ENCODE data around the gene MTA3.

Gene MTA3

GRCh38 chr2:42754776-42755140 lies 186.3 kb downstream of the MTA3 start:
- no peak overlapping the region for H3K4me3 ChIP-seq (ENCODE audit: low read depth, low read length)
- DNase-seq (ENCODE audit: low read depth) = no peak
- TF ChIP-seq, protein P1, sequence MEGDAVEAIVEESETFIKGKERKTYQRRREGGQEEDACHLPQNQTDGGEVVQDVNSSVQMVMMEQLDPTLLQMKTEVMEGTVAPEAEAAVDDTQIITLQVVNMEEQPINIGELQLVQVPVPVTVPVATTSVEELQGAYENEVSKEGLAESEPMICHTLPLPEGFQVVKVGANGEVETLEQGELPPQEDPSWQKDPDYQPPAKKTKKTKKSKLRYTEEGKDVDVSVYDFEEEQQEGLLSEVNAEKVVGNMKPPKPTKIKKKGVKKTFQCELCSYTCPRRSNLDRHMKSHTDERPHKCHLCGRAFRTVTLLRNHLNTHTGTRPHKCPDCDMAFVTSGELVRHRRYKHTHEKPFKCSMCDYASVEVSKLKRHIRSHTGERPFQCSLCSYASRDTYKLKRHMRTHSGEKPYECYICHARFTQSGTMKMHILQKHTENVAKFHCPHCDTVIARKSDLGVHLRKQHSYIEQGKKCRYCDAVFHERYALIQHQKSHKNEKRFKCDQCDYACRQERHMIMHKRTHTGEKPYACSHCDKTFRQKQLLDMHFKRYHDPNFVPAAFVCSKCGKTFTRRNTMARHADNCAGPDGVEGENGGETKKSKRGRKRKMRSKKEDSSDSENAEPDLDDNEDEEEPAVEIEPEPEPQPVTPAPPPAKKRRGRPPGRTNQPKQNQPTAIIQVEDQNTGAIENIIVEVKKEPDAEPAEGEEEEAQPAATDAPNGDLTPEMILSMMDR (IDR thresholded peaks at IDR 0.05; ENCODE audit: control insufficient read depth, extremely low read depth, insufficient read depth) = no peak

DNA sequence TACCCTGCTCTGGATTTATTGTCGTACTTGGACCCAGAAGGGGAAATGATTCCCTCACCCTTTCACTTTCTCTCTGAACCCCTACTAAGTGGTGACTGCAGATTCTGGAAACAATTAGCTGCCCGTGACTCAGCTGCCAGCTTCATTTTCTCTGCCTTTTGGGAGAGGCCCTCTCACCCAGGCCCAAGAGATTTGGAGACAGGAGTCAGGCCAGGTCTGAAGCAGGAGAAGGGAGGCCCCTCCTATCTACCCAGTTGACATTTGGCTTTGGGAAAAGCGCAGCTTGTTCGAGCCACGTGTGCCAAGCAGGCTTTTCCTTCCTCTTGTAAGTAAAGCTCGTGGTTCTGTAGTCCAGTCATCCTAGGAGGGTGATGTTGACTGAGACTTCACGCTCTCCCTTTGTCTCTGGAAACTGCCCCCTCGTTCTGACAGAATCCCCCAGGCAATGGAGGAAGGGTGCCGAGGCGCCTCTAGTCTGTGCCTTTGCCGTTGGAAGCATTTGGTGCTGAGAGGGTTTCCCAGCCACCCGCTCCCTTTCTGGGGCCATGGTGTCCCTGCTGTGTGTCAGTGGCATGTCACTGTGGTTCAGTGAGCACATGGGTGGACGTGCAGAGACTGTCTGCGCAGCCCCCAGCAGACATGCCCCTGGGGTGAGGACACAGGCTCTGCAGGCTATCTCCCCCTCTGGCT lies 186.9 kb downstream of the MTA3 start:
- TF ChIP-seq, protein P1 (IDR thresholded peaks at IDR 0.05; ENCODE audit: control insufficient read depth, extremely low read depth, insufficient read depth) = no peak
- no peak for DNase-seq (ENCODE audit: low read depth)
- H3K4me3 ChIP-seq (ENCODE audit: low read depth, low read length) = no peak overlapping the region

GRCh38 chr2:42756150-42756775 lies 187.8 kb downstream of the MTA3 start:
- no peak for DNase-seq (ENCODE audit: low read depth)
- no peak overlapping the region for H3K4me3 ChIP-seq (ENCODE audit: low read depth, low read length)
- TF ChIP-seq, protein P1 (IDR thresholded peaks at IDR 0.05; ENCODE audit: control insufficient read depth, extremely low read depth, insufficient read depth) = no peak

GRCh38 chr2:42756966-42757513 lies 188.6 kb downstream of the MTA3 start:
- DNase-seq (ENCODE audit: low read depth) = no peak
- H3K4me3 ChIP-seq (ENCODE audit: low read depth, low read length) = no peak overlapping the region
- TF ChIP-seq, protein P1 (IDR thresholded peaks at IDR 0.05; ENCODE audit: control insufficient read depth, extremely low read depth, insufficient read depth) = no peak

DNA sequence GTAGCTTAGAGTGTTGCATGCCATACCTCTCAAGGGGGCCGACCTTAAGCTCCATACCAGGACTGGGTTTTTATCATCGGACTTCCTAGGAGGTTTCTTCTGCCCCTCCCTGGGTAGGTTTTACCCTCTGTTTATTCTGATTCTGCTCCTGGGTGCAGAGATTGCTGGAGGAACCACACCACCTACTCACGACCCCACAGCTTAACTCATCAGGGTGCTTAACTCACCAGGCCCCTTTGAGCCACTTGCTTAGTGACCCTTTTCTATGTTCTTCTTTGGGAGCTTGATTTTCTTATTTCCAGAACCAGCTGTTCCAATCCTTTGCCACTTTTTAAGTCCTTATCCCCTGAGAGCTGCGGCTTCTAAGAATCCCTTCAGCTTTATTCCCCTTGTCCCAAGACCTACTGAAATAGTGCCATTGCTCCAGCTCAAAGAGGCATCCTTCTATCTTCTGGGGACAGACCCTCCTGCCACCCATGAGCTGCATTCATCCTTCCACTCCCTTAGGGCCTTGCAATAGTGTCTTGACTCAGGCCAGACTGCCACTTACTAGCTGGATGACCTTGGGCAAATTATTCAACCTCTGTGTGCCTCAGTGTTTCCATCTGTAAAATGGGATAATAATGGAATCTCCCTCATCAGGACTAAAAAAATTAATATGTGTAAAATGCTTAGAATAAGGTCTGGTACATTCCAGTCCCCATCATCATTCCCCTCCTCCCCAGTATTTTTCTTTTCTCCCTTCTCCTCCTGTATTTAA lies 189.7 kb downstream of the MTA3 start:
- TF ChIP-seq, protein P1 (IDR thresholded peaks at IDR 0.05; ENCODE audit: control insufficient read depth, extremely low read depth, insufficient read depth) = no peak
- H3K4me3 ChIP-seq (ENCODE audit: low read depth, low read length) = no peak overlapping the region
- no peak for DNase-seq (ENCODE audit: low read depth)

- TF ChIP-seq, protein P1 (IDR thresholded peaks at IDR 0.05; ENCODE audit: control insufficient read depth, extremely low read depth, insufficient read depth) = no peak
- DNase-seq (ENCODE audit: low read depth) = no peak
- no peak overlapping the region for H3K4me3 ChIP-seq (ENCODE audit: low read depth, low read length)
Observed at GRCh38 chr2:42758751-42759150, 190.3 kb downstream of the MTA3 start.

Measured in LNCaP clone FGC (cell line).